Measurements from ENCODE around the gene TLK1. TPM values are rescaled to one million over a fixed set of nuclear protein-coding genes. Genes with fewer than 3 reads are reported as not detected.

The TLK1 gene
- total and polyA plus RNA-seq, 7 donors, result 14.1 to 60.6 (median 37.9) TPM

DNA sequence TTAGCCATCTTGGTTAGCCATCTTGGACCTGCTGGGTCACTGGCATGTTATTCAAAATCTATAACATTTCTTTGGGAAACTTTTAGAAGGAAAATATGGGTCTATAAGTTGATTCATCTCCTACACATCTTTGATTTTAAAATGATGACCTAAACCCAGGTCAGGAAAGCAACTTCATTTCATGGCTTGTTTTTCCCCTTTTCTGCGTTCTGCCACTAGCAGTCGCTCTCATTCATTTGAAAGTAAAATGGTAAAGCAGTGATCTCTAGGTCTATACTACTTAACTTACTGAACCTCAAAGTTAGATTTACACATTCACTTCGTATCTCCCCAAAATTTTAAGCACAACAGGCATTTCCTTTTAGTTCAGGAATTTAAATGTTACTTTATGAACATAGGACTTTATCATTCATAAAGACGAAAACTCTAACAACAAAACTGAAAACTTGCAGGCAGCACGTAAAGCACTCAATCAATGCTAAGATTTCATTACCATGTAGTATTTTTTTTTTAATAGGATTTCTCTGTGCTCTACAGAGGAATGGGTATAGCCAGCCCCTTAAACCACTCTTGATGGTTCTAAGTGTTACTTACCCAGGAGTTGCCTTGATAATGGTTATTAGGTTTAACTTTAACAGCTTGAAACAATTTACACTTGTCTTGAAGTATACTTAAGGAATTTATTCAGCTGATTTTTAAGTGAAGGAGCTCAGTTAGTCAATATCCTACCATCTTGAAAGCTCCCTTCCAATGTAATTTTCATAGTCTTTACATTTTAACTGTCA lies 169.1 kb downstream of the TLK1 start:
- Histone ChIP-seq H3K9me3 (no peaks in the 10 kb centered on the region), H3K27ac (no peak overlapping the region), H3K4me3 (no peak overlapping the region), H3K27me3 (no peaks in the 10 kb centered on the region), H3K4me1 (no peaks in the 10 kb centered on the region), H3K36me3 (peaks cover 0 to 59% (median 15%) of the 10 kb centered on the region in 4 donors)
- TF ChIP-seq POLR2AphosphoS5 (IDR thresholded peaks at IDR 0.05), result no peak
- TF ChIP-seq POLR2A (IDR thresholded peaks at IDR 0.05), result no peak
- TF ChIP-seq EP300 (IDR thresholded peaks at IDR 0.05), result no peak
- TF ChIP-seq, protein P1, sequence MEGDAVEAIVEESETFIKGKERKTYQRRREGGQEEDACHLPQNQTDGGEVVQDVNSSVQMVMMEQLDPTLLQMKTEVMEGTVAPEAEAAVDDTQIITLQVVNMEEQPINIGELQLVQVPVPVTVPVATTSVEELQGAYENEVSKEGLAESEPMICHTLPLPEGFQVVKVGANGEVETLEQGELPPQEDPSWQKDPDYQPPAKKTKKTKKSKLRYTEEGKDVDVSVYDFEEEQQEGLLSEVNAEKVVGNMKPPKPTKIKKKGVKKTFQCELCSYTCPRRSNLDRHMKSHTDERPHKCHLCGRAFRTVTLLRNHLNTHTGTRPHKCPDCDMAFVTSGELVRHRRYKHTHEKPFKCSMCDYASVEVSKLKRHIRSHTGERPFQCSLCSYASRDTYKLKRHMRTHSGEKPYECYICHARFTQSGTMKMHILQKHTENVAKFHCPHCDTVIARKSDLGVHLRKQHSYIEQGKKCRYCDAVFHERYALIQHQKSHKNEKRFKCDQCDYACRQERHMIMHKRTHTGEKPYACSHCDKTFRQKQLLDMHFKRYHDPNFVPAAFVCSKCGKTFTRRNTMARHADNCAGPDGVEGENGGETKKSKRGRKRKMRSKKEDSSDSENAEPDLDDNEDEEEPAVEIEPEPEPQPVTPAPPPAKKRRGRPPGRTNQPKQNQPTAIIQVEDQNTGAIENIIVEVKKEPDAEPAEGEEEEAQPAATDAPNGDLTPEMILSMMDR (IDR thresholded peaks at IDR 0.05), result no peak
- 95 to 98% methylated on average over 5 of the region's 5 CpGs for WGBS, 2 donors
- intact Hi-C loops (cut with DNase I), result no loop called here
- no peak for DNase-seq

DNA sequence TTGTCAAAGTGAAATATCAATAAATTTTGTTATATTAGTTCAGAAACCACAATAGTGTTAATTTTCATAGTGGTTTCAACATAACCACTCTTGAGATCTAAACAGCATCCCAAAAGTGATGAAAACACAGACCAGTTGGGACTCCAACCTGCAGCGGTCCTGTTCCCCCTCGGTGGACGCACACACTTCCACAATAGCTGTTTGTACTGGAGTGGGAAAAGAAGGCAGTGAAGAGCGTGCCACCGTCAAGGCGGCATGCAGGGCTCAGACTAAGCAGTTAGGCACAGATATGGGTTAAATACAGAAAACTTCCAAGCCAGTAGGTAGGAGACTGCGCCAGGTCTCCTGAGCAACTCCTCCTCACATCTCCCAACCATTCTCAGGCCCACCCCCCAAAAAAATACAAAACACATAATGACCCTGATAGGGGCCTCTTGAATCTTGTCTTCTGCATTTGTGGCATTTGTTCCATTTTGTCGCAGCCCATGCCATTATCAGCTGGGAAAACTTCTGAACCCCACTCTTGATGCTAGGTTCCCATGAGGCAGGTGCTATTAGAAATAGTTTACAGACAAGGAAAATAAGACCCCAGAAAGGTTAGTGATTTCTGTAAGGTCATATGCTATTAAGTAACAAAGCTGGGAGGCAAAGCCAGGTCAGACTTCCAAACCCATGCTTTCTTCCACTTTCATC lies 174.0 kb downstream of the TLK1 start:
- intact Hi-C loops (cut with DNase I), result no loop called here
- peaks cover 0 to 13% (median 0%) of the 10 kb centered on the region in 4 donors for H3K36me3 ChIP-seq
- 98% methylated on average over 8 of the region's 8 CpGs for WGBS, 2 donors

DNA sequence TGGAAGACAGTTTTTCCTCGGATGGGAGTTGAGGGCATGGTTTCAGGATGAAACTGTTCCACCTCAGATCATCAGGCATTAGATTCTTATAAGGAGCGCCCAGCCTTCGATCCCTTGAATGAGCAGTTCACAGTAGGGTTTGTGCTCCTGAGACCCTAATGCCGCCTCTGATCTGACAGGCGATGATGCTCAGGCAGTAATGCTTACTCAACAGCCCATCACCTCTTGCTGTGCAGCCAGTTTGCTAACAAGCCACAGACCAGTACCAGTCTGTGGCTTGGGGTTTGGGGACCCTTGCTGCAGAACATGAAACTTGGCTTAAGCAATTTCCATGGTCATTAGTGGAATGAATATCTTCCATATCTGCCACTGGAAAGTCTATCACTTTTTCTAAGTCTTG lies 175.3 kb downstream of the TLK1 start:
- intact Hi-C loops (cut with DNase I), result no loop called here
- H3K4me3 ChIP-seq, result no peak overlapping the region
- WGBS, 2 donors, result 91 to 93% methylated on average over 5 of the region's 5 CpGs
- no peak for DNase-seq
- H3K27ac ChIP-seq, result no peak overlapping the region
- H3K36me3 ChIP-seq, result peaks cover 0 to 3% (median 0%) of the 10 kb centered on the region in 4 donors
- no peaks in the 10 kb centered on the region for H3K27me3 ChIP-seq
- TF ChIP-seq POLR2AphosphoS5 (IDR thresholded peaks at IDR 0.05), result no peak
- no peaks in the 10 kb centered on the region for H3K4me1 ChIP-seq
- no peaks in the 10 kb centered on the region for H3K9me3 ChIP-seq

More for the DNA sequence above, 174.0 kb downstream of the TLK1 start:
- H3K4me1 ChIP-seq, result no peaks in the 10 kb centered on the region
- no peak for DNase-seq
- no peak overlapping the region for H3K4me3 ChIP-seq
- TF ChIP-seq EP300 (IDR thresholded peaks at IDR 0.05), result no peak
- TF ChIP-seq POLR2AphosphoS5 (IDR thresholded peaks at IDR 0.05), result no peak
- TF ChIP-seq POLR2A (IDR thresholded peaks at IDR 0.05), result no peak
- TF ChIP-seq, protein P1 (IDR thresholded peaks at IDR 0.05), result no peak
- no peak overlapping the region for H3K27ac ChIP-seq
- H3K9me3 ChIP-seq, result no peaks in the 10 kb centered on the region
- no peaks in the 10 kb centered on the region for H3K27me3 ChIP-seq

DNA sequence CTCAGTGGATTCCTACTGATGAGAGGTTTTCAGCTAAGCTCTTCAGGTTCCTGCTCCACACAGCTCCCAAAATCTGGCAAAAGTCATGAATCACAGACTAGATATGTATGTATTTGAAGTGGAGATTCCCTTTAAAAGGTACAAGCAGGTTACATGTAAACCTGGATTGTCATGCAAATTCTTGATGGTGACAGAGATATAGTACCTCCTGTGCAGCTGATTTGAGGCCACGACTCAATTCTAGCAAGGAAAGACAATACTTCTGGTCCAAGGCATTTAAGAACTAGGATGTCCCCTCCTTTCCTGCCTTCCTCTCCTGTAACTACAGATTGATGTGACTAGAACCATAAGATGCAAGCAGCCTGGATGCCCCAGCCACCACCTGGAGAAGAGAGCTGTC lies 176.6 kb downstream of the TLK1 start:
- H3K27ac ChIP-seq, result no peak overlapping the region
- no peak overlapping the region for H3K4me3 ChIP-seq
- H3K9me3 ChIP-seq, result no peaks in the 10 kb centered on the region
- intact Hi-C loops (cut with DNase I), result no loop called here
- no peaks in the 10 kb centered on the region for H3K27me3 ChIP-seq
- TF ChIP-seq POLR2AphosphoS5 (IDR thresholded peaks at IDR 0.05), result no peak
- TF ChIP-seq, protein P1 (IDR thresholded peaks at IDR 0.05), result no peak
- no peak for TF ChIP-seq EP300 (IDR thresholded peaks at IDR 0.05)
- no peak for TF ChIP-seq POLR2A (IDR thresholded peaks at IDR 0.05)
- no peaks in the 10 kb centered on the region for H3K36me3 ChIP-seq
- DNase-seq, result no peak
- no peaks in the 10 kb centered on the region for H3K4me1 ChIP-seq
- 37 to 51% methylated on average over 1 of the region's 1 CpG for WGBS, 2 donors

DNA sequence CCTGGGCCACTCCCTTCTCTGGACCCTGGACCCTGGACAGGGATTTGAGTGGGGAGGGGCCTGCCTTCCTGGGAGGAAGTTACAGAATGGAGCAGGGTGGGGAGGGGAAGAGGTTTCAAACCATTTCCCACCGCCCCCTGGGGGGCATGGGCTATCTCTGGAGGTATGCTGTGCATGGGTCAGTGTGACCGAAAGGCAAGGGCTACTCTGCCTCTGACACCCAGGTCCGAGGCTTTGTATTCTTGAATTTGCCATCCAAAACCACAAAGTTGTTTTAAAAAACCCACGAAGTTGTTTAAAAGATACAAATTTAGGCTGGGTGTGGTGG lies 184.8 kb downstream of the TLK1 start:
- intact Hi-C loops (cut with DNase I), result no loop called here
- no peak overlapping the region for H3K27ac ChIP-seq
- H3K36me3 ChIP-seq, result no peaks in the 10 kb centered on the region
- TF ChIP-seq POLR2AphosphoS5 (IDR thresholded peaks at IDR 0.05), result no peak
- no peak for TF ChIP-seq EP300 (IDR thresholded peaks at IDR 0.05)
- TF ChIP-seq POLR2A (IDR thresholded peaks at IDR 0.05), result no peak
- TF ChIP-seq, protein P1 (IDR thresholded peaks at IDR 0.05), result no peak
- no peak for DNase-seq
- 73 to 76% methylated on average over 4 of the region's 4 CpGs for WGBS, 2 donors
- H3K9me3 ChIP-seq, result no peaks in the 10 kb centered on the region
- no peaks in the 10 kb centered on the region for H3K27me3 ChIP-seq
- H3K4me1 ChIP-seq, result peaks cover 0 to 18% (median 17%) of the 10 kb centered on the region in 4 donors
- no peak overlapping the region for H3K4me3 ChIP-seq

Data from sigmoid colon (tissue), 7 donors.